Stimulated activated naive CD4-positive, alpha-beta T cell (primary cell): Measurements from ENCODE around the gene GLT6D1.

ENCODE experiments used
- DNase-seq, 6 experiments: peaks; one replicate each; lab custom pipeline; 2025; lab: John Stamatoyannopoulos, UW

The GLT6D1 gene

GRCh38 chr9:135622415-135623020 is 16.8 kb downstream of the GLT6D1 start:
- no peak for DNase-seq

- no peak for DNase-seq
These were observed 18.8 kb downstream of the GLT6D1 start for GRCh38 chr9:135620558-135620957.

GRCh38 chr9:135619599-135619886 is 19.8 kb downstream of the GLT6D1 start:
- no peak for DNase-seq

DNA sequence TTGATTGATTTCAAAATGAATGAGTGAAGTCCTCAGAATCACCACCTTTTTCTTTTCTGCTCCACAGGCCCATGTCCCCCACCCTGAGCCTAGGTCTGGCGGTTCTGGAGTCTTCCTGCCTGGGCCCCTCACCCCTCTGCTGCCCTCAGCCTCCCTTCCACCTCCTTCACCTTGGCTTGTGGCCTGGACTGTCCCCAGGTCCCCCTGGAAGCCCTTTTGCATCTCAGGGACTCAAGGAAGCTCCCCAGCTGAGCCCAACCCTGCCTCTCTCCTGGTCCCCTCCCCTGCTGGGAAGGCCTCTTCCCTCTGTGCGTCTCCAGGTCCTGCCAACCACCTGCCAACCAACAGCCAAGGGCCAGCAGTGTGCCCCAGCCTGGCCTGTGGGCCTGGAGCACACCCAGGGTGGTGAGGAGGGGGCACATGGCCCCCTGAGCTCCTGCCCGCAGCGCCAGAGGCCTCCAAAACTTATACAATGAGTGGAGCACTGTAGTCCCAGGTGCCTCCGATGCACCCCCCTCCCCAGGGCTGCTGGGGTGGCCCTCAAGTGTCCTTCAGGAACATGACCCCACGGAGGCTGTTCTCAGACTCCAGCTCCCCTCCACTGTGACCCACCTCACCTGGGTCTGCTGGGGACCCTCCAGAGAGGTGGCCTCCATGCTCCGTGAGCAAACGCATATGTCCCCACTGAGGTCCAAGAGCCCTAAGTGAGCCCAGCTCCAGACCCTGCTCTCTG is 20.3 kb downstream of the GLT6D1 start:
- DNase-seq, result no peak

- DNase-seq, result no peak
These were observed 21.3 kb downstream of the GLT6D1 start for GRCh38 chr9:135617991-135618411.

DNA sequence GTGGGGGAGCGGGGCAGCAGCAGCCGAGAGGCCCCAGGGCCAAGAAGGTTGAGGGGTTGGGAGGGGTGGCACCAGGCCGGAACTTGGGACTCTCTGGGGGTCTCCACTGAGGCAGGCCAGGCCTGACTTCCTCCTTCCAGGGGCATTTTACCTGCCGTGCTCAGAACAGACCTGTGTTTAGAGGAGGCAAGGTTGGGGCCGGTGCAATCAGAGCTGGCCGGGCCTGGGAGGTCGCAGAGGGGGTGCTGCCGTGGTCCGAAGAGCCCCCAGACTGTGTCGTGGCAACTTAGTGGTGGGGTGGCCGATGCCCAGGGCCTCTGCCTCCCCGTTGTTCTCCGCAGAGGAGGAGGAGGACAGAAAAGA is 21.8 kb downstream of the GLT6D1 start:
- no peak for DNase-seq

GRCh38 chr9:135616619-135617537 is 22.5 kb downstream of the GLT6D1 start:
- no peak for DNase-seq

- no peak for DNase-seq
These were observed 23.4 kb downstream of the GLT6D1 start for GRCh38 chr9:135615666-135616618.

DNA sequence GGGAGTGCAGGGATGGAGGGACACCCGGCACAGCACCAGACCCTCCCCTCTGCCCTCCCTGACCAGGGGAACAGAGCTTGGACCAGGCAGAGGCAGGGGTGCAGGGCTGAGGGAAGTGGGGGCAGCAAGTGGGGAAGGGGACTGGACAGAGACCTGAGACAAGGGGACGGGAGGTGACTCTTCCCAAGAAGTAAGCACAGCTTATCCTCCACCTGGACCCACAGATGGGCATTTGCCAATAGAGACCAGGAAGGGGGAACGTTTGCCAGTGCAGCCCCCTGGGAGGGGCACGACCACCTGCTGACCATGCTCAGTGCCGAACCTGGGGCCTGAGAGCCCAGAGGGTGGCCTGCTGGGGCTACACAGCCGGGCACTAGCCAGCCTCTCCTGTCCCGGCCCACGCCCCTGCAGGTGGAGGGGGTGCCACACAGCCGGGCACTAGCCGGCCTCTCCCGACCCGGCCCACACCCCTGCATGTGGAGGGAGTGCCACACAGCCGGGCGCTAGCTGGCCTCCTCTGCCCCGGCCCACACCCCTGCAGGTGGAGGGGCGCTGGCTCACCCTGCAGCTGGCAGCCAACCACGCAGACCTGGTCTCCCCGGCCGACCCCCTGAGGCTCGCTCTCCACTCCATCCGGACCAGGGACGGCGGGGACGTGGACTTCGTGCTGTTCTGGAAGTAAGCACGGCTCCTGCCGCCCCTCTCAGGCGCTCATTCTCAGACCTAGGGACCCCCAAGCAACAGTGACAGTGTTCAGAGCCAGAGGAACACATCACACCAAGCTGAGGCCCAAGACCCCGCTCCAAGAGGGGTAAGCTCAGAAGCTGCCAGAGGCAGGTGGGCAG is 24.3 kb downstream of the GLT6D1 start:
- no peak for DNase-seq

GRCh38 chr9:135613946-135614805 is 25.2 kb downstream of the GLT6D1 start:
- no peak for DNase-seq

DNA sequence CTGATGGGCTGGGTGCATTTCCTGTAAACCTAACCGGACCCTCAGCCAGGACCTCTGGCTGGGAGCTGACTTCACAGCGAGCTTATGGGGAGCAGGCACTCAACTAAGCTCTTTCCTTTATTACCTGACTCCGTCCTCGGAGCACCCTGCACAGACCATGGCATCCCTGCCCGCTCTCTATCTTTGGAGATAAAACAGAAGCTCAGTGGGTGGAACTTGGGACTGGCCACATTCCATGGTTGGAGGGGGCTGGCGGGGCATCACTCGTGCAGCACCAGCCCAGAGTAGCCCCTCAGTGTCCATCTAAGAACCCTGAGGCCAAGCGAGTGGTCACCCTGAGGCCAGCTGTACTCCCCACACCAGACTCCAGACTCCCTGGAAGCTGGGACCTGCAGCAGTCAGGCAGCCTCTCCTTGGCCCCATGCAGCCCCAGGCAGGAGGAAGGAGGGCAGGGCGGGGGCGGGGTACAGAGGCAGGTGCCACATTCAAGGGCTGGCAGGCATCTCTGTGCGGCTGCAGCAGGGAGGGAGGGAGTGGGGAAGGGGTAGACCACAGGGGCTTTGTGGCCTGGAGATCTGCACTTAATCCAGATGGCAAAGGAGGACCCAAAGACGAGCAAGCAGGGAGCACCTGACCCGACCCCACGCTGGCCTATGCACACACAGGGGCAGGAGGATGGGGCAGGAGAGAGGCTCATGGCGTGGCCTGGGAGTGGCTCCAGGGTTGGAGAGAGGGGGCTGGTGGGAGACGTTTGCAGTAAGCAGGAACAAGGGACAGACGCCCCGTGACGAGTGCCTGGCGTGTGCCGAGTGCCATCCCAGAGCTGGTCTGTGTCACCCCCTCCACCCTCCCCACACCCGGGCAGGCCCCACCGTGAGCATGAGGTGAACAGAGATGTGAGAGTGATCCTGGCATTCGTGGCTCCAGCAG is 26.1 kb downstream of the GLT6D1 start:
- DNase-seq, result no peak

DNA sequence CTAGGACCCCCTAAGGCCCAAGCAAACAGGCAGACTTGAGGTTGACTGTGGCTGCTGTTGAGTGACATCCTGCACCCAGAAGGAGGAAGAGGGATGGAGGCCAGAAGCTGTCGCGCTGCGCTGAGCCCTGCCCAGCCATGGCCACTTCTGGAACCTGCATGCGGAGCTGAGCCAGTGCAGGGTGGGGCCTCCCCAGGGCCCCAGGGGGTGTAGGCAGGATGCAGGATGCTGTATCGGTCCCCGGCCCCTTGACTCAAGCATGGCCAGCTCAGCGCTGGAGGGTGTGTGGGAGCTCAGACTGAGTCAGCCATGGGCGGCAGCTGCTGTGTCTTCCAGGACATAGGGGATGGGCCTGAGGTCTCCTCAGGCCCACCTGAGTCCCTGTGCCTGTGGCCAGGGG is 26.9 kb downstream of the GLT6D1 start:
- no peak for DNase-seq

- no peak for DNase-seq
These were observed 27.5 kb downstream of the GLT6D1 start for GRCh38 chr9:135611875-135612209.

GRCh38 chr9:135611142-135611874 is 28.0 kb downstream of the GLT6D1 start:
- no peak for DNase-seq

- no peak for DNase-seq
These were observed 28.8 kb downstream of the GLT6D1 start for GRCh38 chr9:135610290-135611141.

DNA sequence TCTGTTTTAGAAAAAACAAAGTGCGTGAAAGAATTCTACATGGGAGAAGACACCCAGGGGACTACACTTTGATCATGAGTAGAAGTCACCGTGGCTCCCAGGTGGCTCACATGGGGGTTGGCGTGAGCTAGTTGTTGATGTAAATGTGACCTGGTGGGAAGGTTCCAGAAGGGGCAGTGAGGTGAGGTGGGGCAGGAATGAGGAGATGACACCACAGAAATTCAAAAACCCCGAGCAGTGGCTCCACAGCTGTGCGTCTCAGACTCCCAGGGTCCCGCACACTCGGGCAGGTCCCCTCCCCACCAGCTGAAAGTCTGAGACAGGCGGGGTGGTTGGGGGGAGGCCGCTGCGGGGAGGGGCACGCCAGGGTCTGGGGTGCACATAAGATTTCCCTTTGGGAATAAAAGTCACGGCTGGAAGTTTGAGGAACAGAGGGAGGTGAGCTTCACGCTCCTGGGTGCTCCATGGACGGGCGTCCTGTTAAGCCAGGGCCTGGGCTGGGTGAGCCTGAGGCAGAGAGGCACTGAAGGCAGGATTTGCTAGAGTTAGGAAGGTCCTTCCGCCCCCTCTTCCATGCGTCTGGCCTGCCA is 29.9 kb downstream of the GLT6D1 start:
- DNase-seq, result no peak

GRCh38 chr9:135608999-135609317 is 30.4 kb downstream of the GLT6D1 start:
- no peak for DNase-seq
